AG09319 (cell line): ENCODE measurements around the gene F8.
"Not testable (repeated sequence)": the region's sequence is repeated elsewhere in the genome, so short reads cannot be mapped to it uniquely, and the experiment has no call there.

Experiments used
- DNase-seq: peaks from one replicate; pipeline ENCODE4 v3.0.0-alpha.2; 2010; ENCODE audit warnings: low read depth; ENCODE audit errors: extremely low read depth
- CTCF ChIP-seq: IDR thresholded peaks from 2 replicates; pipeline ENCODE4 v1.5.1; 2011; ENCODE audit warnings: low read depth, mild to moderate bottlenecking, inconsistent platforms, low read length, moderate library complexity

F8 gene

GRCh38 chrX:154914052-154914451 is 108.5 kb downstream of the F8 start:
- no peak for DNase-seq
- TF ChIP-seq CTCF = no peak

GRCh38 chrX:154910528-154910927 is 112.0 kb downstream of the F8 start:
- not testable (repeated sequence) for DNase-seq

- DNase-seq = not testable (repeated sequence)
These were observed 112.5 kb downstream of the F8 start for GRCh38 chrX:154910048-154910447.

GRCh38 chrX:154908821-154909220 is 113.7 kb downstream of the F8 start:
- no peak for TF ChIP-seq CTCF
- no peak for DNase-seq

- TF ChIP-seq CTCF = no peak
- no peak for DNase-seq
These were observed 120.1 kb downstream of the F8 start for GRCh38 chrX:154902408-154902807.

GRCh38 chrX:154900323-154900722 is 122.2 kb downstream of the F8 start:
- no peak for DNase-seq
- no peak for TF ChIP-seq CTCF

- DNase-seq = no peak
- no peak for TF ChIP-seq CTCF
These were observed 130.2 kb downstream of the F8 start for GRCh38 chrX:154892296-154892695.

- no peak for DNase-seq
These were observed 131.4 kb downstream of the F8 start for GRCh38 chrX:154890990-154891639.

GRCh38 chrX:154886789-154887221 is 135.7 kb downstream of the F8 start:
- not testable (repeated sequence) for DNase-seq

More at GRCh38 chrX:154890990-154891639, 131.4 kb downstream of the F8 start:
- TF ChIP-seq CTCF = no peak

- not testable (repeated sequence) for DNase-seq
These were observed 136.3 kb downstream of the F8 start, which contains the start of gene F8A1 for GRCh38 chrX:154886069-154886788. Gene F8A1, plus strand, starts transcription at chrX:154886355. Its CDS starts 20 bp downstream, at chrX:154886375.

- not testable (repeated sequence) for DNase-seq
These were observed 137.0 kb downstream of the F8 start for GRCh38 chrX:154885549-154885948.

GRCh38 chrX:154885057-154885456 is 137.5 kb downstream of the F8 start:
- not testable (repeated sequence) for DNase-seq

- DNase-seq = not testable (repeated sequence)
These were observed 138.5 kb downstream of the F8 start for GRCh38 chrX:154884069-154884468.
